ENCODE results near the gene RAB14. TPM values are rescaled to one million over a fixed set of nuclear protein-coding genes. Genes with fewer than 3 reads are reported as not detected.

The RAB14 gene
- total RNA-seq, 1 experiment from 2014 or later, result 73.2 TPM

- no TSS peak for BruUV-seq (replicated peaks)
- DNase-seq, result no peak
- Histone ChIP-seq H3K9me3 (no peaks in the 10 kb centered on the region), H3K4me3 (ENCODE audit: low read depth, low read length) (no peak overlapping the region), H3K27me3 (replicated peaks; ENCODE audit: control insufficient read depth, insufficient read depth, low read length) (no peaks in the 10 kb centered on the region), H3K36me3 (ENCODE audit: control insufficient read depth, insufficient read depth, low read length) (no peaks in the 10 kb centered on the region), H3K4me1 (no peaks in the 10 kb centered on the region)
- H3K9me3 Mint-ChIP-seq (ENCODE audit: unreplicated experiment), result no peaks in the 10 kb centered on the region
- TF ChIP-seq, protein P1, sequence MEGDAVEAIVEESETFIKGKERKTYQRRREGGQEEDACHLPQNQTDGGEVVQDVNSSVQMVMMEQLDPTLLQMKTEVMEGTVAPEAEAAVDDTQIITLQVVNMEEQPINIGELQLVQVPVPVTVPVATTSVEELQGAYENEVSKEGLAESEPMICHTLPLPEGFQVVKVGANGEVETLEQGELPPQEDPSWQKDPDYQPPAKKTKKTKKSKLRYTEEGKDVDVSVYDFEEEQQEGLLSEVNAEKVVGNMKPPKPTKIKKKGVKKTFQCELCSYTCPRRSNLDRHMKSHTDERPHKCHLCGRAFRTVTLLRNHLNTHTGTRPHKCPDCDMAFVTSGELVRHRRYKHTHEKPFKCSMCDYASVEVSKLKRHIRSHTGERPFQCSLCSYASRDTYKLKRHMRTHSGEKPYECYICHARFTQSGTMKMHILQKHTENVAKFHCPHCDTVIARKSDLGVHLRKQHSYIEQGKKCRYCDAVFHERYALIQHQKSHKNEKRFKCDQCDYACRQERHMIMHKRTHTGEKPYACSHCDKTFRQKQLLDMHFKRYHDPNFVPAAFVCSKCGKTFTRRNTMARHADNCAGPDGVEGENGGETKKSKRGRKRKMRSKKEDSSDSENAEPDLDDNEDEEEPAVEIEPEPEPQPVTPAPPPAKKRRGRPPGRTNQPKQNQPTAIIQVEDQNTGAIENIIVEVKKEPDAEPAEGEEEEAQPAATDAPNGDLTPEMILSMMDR (IDR thresholded peaks at IDR 0.05; ENCODE audit: insufficient read depth in 1 of 2, low read depth in 1 of 2, low read length in 1 of 2, severe bottlenecking in 1 of 2, unreplicated experiment in 1 of 2), result no peak
- H3K4me1 Mint-ChIP-seq (ENCODE audit: low read depth, unreplicated experiment), result no peaks in the 10 kb centered on the region
- ChIA-PET CTCF (no interaction called here), POLR2A (no interaction called here)
- intact Hi-C loops (cut with micrococcal nuclease; ENCODE audit: unreplicated experiment), result no loop called here
- no peak overlapping the region for H3K27ac Mint-ChIP-seq (ENCODE audit: unreplicated experiment)
- no peaks in the 10 kb centered on the region for H3K36me3 Mint-ChIP-seq (ENCODE audit: insufficient read depth, unreplicated experiment)
- no peaks in the 10 kb centered on the region for H3K27me3 Mint-ChIP-seq (ENCODE audit: insufficient read depth, unreplicated experiment)
- H3K4me3 Mint-ChIP-seq (ENCODE audit: unreplicated experiment), result no peak overlapping the region
These were observed 36.2 kb upstream of the RAB14 start for GRCh38 chr9:121237916-121238315.

GRCh38 chr9:121235512-121235911, 33.8 kb upstream of the RAB14 start:
- Histone ChIP-seq H3K4me3 (ENCODE audit: low read depth, low read length) (no peak overlapping the region), H3K4me1 (no peaks in the 10 kb centered on the region), H3K36me3 (ENCODE audit: control insufficient read depth, insufficient read depth, low read length) (no peaks in the 10 kb centered on the region), H3K27me3 (replicated peaks; ENCODE audit: control insufficient read depth, insufficient read depth, low read length) (no peaks in the 10 kb centered on the region), H3K9me3 (no peaks in the 10 kb centered on the region)
- H3K4me3 Mint-ChIP-seq (ENCODE audit: unreplicated experiment), result no peak overlapping the region
- DNase-seq, result no peak
- H3K27me3 Mint-ChIP-seq (ENCODE audit: insufficient read depth, unreplicated experiment), result no peaks in the 10 kb centered on the region
- intact Hi-C loops (cut with micrococcal nuclease; ENCODE audit: unreplicated experiment), result no loop called here
- no peaks in the 10 kb centered on the region for H3K4me1 Mint-ChIP-seq (ENCODE audit: low read depth, unreplicated experiment)
- H3K36me3 Mint-ChIP-seq (ENCODE audit: insufficient read depth, unreplicated experiment), result no peaks in the 10 kb centered on the region
- H3K9me3 Mint-ChIP-seq (ENCODE audit: unreplicated experiment), result no peaks in the 10 kb centered on the region
- H3K27ac Mint-ChIP-seq (ENCODE audit: unreplicated experiment), result no peak overlapping the region
- ChIA-PET POLR2A (no interaction called here), CTCF (no interaction called here)
- no TSS peak for BruUV-seq (replicated peaks)
- TF ChIP-seq, protein P1 (IDR thresholded peaks at IDR 0.05; ENCODE audit: insufficient read depth in 1 of 2, low read depth in 1 of 2, low read length in 1 of 2, severe bottlenecking in 1 of 2, unreplicated experiment in 1 of 2), result no peak

- H3K4me3 Mint-ChIP-seq (ENCODE audit: unreplicated experiment), result no peak overlapping the region
- POLR2A ChIA-PET, result no interaction called here
- no peak overlapping the region for H3K27ac Mint-ChIP-seq (ENCODE audit: unreplicated experiment)
- no peak overlapping the region for H3K4me3 ChIP-seq (ENCODE audit: low read depth, low read length)
- H3K4me1 ChIP-seq, result no peaks in the 10 kb centered on the region
- H3K9me3 ChIP-seq, result no peaks in the 10 kb centered on the region
- TF ChIP-seq, protein P1 (IDR thresholded peaks at IDR 0.05; ENCODE audit: insufficient read depth in 1 of 2, low read depth in 1 of 2, low read length in 1 of 2, severe bottlenecking in 1 of 2, unreplicated experiment in 1 of 2), result no peak
- intact Hi-C loops (cut with micrococcal nuclease; ENCODE audit: unreplicated experiment), result no loop called here
- CTCF ChIA-PET, result no interaction called here
- no peaks in the 10 kb centered on the region for H3K27me3 ChIP-seq (replicated peaks; ENCODE audit: control insufficient read depth, insufficient read depth, low read length)
- no peak for DNase-seq
- H3K9me3 Mint-ChIP-seq (ENCODE audit: unreplicated experiment), result no peaks in the 10 kb centered on the region
- no peaks in the 10 kb centered on the region for H3K27me3 Mint-ChIP-seq (ENCODE audit: insufficient read depth, unreplicated experiment)
- H3K36me3 Mint-ChIP-seq (ENCODE audit: insufficient read depth, unreplicated experiment), result no peaks in the 10 kb centered on the region
- no peaks in the 10 kb centered on the region for H3K4me1 Mint-ChIP-seq (ENCODE audit: low read depth, unreplicated experiment)
- no TSS peak for BruUV-seq (replicated peaks)
- H3K36me3 ChIP-seq (ENCODE audit: control insufficient read depth, insufficient read depth, low read length), result no peaks in the 10 kb centered on the region
These were observed 33.1 kb upstream of the RAB14 start for GRCh38 chr9:121234832-121235161.
